ENCODE data around the gene RASD2. TPM values are rescaled to one million over a fixed set of nuclear protein-coding genes. Genes with fewer than 3 reads are reported as not detected.

Gene RASD2
- total RNA-seq, 3 donors from 2014 or later (not counting 1 experiment from before 2014, with no cell fraction given) = 0.20 to 0.64 (median 0.20) TPM

GRCh38 chr22:35547987-35548721 lies 7.5 kb downstream of the RASD2 start:
- WGBS (ENCODE audit: insufficient coverage) = 65% methylated on average over 13 of the region's 13 CpGs
- Mint-ChIP-seq H3K36me3 (no peaks in the 10 kb centered on the region), H3K27ac (no peak overlapping the region), H3K27me3 (ENCODE audit: low read depth in 2 of 2) (peaks cover 11 to 19% of the 10 kb centered on the region in 2 donors), H3K4me3 (no peak overlapping the region), H3K9me3 (no peaks in the 10 kb centered on the region), H3K4me1 (peaks cover 7 to 17% of the 10 kb centered on the region in 2 donors)
- no peak for DNase-seq
- Histone ChIP-seq H3K4me3 (ENCODE audit: low read length) (no peak overlapping the region), H3K4me1 (ENCODE audit: control insufficient read depth, insufficient read depth, low read length) (peaks cover 9% of the 10 kb centered on the region), H3K36me3 (ENCODE audit: control insufficient read depth, insufficient read depth, low read length) (no peaks in the 10 kb centered on the region), H3K27me3 (ENCODE audit: control insufficient read depth, insufficient read depth, low read length) (no peaks in the 10 kb centered on the region), H3K27ac (ENCODE audit: low read length) (no peak overlapping the region), H3K9me3 (ENCODE audit: control insufficient read depth, insufficient read depth, low read length) (no peaks in the 10 kb centered on the region)
- ATAC-seq = no peak
- TF ChIP-seq, protein P1, sequence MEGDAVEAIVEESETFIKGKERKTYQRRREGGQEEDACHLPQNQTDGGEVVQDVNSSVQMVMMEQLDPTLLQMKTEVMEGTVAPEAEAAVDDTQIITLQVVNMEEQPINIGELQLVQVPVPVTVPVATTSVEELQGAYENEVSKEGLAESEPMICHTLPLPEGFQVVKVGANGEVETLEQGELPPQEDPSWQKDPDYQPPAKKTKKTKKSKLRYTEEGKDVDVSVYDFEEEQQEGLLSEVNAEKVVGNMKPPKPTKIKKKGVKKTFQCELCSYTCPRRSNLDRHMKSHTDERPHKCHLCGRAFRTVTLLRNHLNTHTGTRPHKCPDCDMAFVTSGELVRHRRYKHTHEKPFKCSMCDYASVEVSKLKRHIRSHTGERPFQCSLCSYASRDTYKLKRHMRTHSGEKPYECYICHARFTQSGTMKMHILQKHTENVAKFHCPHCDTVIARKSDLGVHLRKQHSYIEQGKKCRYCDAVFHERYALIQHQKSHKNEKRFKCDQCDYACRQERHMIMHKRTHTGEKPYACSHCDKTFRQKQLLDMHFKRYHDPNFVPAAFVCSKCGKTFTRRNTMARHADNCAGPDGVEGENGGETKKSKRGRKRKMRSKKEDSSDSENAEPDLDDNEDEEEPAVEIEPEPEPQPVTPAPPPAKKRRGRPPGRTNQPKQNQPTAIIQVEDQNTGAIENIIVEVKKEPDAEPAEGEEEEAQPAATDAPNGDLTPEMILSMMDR (IDR thresholded peaks at IDR 0.05) = no peak
- intact Hi-C loops (cut with micrococcal nuclease) = no loop called here

DNA sequence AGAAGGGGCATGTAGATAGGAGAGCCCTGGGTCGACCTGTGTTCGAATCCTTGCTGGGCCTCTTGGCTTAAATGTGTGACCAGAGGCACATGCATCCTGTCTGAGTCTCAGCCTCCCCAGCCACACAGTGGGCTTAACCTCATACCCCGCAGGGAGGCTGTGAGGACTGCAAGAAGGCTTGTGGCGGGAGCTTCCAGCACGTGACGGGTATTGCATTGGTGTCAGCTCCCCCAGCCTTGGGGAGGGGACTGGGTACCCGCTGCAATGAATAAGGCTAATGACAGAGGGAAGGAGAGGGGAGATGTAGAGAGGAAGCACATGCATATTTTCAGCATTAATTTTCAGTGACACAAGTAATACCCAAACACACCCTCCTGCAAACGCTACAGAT lies 8.1 kb downstream of the RASD2 start:
- intact Hi-C loops (cut with micrococcal nuclease) = no loop called here

DNA sequence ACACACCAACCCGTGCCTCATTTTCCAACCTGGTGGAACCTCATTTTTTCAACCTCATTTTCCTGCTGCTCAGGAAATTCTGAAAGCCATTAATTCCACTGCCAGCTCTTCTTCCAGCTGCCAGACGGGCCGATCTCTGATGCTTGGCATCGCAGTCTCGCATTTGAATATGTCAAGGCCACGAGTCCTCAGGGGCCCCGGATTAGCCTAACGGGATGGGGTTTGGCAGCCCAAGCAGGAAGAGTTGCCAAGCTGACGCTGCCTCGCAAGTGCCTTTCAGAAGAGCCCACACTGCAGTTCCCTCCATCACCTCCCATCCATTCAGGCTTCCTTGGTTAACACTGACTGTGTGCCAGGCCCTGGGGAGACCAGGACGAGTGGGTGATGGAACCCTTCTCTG lies 8.7 kb downstream of the RASD2 start:
- Histone ChIP-seq H3K4me3 (ENCODE audit: low read length) (no peak overlapping the region), H3K36me3 (ENCODE audit: control insufficient read depth, insufficient read depth, low read length) (no peaks in the 10 kb centered on the region), H3K4me1 (ENCODE audit: control insufficient read depth, insufficient read depth, low read length) (peaks cover 9% of the 10 kb centered on the region), H3K27me3 (ENCODE audit: control insufficient read depth, insufficient read depth, low read length) (no peaks in the 10 kb centered on the region), H3K27ac (ENCODE audit: low read length) (no peak overlapping the region), H3K9me3 (ENCODE audit: control insufficient read depth, insufficient read depth, low read length) (no peaks in the 10 kb centered on the region)
- DNase-seq = no peak
- Mint-ChIP-seq H3K9me3 (no peaks in the 10 kb centered on the region), H3K27me3 (ENCODE audit: low read depth in 2 of 2) (peaks cover 0 to 13% of the 10 kb centered on the region in 2 donors), H3K36me3 (no peaks in the 10 kb centered on the region), H3K4me1 (peaks cover 7 to 12% of the 10 kb centered on the region in 2 donors), H3K27ac (no peak overlapping the region), H3K4me3 (no peak overlapping the region)
- WGBS (ENCODE audit: insufficient coverage) = 86% methylated on average over 11 of the region's 11 CpGs
- TF ChIP-seq, protein P1 (IDR thresholded peaks at IDR 0.05) = no peak
- intact Hi-C loops (cut with micrococcal nuclease) = no loop called here
- no peak for ATAC-seq

More for the DNA sequence above, 8.1 kb downstream of the RASD2 start:
- no peaks in the 10 kb centered on the region for H3K36me3 ChIP-seq (ENCODE audit: control insufficient read depth, insufficient read depth, low read length)
- no peak for DNase-seq
- no peaks in the 10 kb centered on the region for H3K36me3 Mint-ChIP-seq
- no peak overlapping the region for H3K4me3 ChIP-seq (ENCODE audit: low read length)
- WGBS (ENCODE audit: insufficient coverage) = 41% methylated on average over 8 of the region's 8 CpGs
- H3K4me3 Mint-ChIP-seq = no peak overlapping the region
- H3K9me3 ChIP-seq (ENCODE audit: control insufficient read depth, insufficient read depth, low read length) = no peaks in the 10 kb centered on the region
- H3K9me3 Mint-ChIP-seq = no peaks in the 10 kb centered on the region
- TF ChIP-seq, protein P1 (IDR thresholded peaks at IDR 0.05) = no peak
- H3K4me1 Mint-ChIP-seq = peaks cover 7 to 16% of the 10 kb centered on the region in 2 donors
- no peak overlapping the region for H3K27ac Mint-ChIP-seq
- ATAC-seq = no peak
- no peak overlapping the region for H3K27ac ChIP-seq (ENCODE audit: low read length)
- H3K27me3 Mint-ChIP-seq (ENCODE audit: low read depth in 2 of 2) = peaks cover 5 to 16% of the 10 kb centered on the region in 2 donors
- no peaks in the 10 kb centered on the region for H3K27me3 ChIP-seq (ENCODE audit: control insufficient read depth, insufficient read depth, low read length)
- peaks cover 9% of the 10 kb centered on the region for H3K4me1 ChIP-seq (ENCODE audit: control insufficient read depth, insufficient read depth, low read length)

Measured in natural killer cell (primary cell).